ENCODE measurements around the gene RSRP1. TPM values are rescaled to one million over a fixed set of nuclear protein-coding genes. Genes with fewer than 3 reads are reported as not detected.

Gene RSRP1
- total and polyA plus RNA-seq, 2 of the 13 experiments (the other 11 are each of a cell fraction or from before 2014, with no cell fraction given), result 43.9 to 52.8 TPM

DNA sequence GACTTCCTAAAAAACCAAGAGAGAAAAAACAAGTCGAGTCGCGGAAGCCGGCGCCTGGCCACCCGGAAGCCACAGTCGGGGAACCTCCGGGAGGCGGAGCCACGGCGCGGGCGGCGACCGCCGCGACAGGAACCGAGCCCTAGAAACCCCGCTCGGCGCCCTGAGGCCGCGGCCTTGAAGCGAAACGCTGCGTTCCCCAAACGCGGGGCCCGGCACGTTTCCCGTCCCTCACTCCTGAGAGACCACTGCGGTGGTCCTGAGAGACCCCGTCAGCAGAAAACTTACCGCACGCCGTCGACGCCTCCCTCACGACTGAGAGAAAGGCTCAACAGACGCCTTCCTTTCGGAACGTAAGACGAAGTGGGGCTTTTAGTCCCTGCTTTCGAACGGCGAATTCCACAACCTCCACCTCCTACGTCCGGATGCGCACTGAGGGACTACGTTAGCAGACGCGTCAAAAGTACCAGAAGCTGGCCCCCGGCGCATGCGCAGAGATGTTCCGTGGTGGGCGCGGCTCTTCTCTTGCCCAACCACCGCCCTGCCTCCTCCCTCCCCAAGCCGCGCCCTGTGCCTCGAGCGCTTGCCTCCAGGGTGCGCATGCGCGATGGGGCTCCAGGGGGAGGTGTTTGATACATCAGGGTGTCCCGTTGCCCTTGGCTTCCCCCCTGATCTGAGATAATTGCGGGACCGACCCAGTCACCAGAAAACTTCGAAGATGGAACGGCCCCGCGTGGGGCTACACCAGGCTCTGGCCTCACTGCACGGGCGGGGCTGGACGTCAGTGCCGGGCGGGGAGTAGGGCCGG, at the start of gene RSRP1 (continued):
- TF ChIP-seq PHF21A (CRISPR knock-in tag; IDR thresholded peaks at IDR 0.05) (peak; percentile 43; the same call in 1 of the 2 replicates), ZNF792 (CRISPR knock-in tag; IDR thresholded peaks at IDR 0.05) (peak; percentile 85), ZNF746 (CRISPR knock-in tag; IDR thresholded peaks at IDR 0.05) (peak; percentile 72), SP140L (CRISPR knock-in tag; IDR thresholded peaks at IDR 0.05; ENCODE audit: borderline replicate concordance) (peak; percentile 71; the same call in 1 of the 2 replicates), MXI1 (IDR thresholded peaks at IDR 0.05; ENCODE audit: borderline replicate concordance, low read depth, low read length) (peak; percentile 73; the same call in 2 of the 3 replicates), NFRKB (IDR thresholded peaks at IDR 0.05) (no peak), TOE1 (CRISPR knock-in tag; IDR thresholded peaks at IDR 0.05) (peak; percentile 94), ZNF432 (CRISPR knock-in tag; IDR thresholded peaks at IDR 0.05; ENCODE audit: borderline replicate concordance) (no peak), SMC3 (IDR thresholded peaks at IDR 0.05; ENCODE audit: low read length) (no peak), ZNF335 (CRISPR knock-in tag; IDR thresholded peaks at IDR 0.05) (peak; percentile 85), ZNF292 (CRISPR knock-in tag; IDR thresholded peaks at IDR 0.05; ENCODE audit: borderline replicate concordance, low read depth) (no peak), SIX1 (CRISPR knock-in tag; IDR thresholded peaks at IDR 0.05; ENCODE audit: borderline replicate concordance) (peak; percentile 12; the same call in 1 of the 2 replicates)
- TF ChIP-seq, protein P1, sequence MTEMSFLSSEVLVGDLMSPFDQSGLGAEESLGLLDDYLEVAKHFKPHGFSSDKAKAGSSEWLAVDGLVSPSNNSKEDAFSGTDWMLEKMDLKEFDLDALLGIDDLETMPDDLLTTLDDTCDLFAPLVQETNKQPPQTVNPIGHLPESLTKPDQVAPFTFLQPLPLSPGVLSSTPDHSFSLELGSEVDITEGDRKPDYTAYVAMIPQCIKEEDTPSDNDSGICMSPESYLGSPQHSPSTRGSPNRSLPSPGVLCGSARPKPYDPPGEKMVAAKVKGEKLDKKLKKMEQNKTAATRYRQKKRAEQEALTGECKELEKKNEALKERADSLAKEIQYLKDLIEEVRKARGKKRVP (CRISPR knock-in tag; IDR thresholded peaks at IDR 0.05), result peak in 1 of 2 experiments; percentile 44; a peak in 1 of 4 replicates
- TF ChIP-seq, protein P2, sequence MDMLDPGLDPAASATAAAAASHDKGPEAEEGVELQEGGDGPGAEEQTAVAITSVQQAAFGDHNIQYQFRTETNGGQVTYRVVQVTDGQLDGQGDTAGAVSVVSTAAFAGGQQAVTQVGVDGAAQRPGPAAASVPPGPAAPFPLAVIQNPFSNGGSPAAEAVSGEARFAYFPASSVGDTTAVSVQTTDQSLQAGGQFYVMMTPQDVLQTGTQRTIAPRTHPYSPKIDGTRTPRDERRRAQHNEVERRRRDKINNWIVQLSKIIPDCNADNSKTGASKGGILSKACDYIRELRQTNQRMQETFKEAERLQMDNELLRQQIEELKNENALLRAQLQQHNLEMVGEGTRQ (IDR thresholded peaks at IDR 0.05; ENCODE audit: low read depth, low read length), result no peak
- TF ChIP-seq, protein P2 (CRISPR knock-in tag; IDR thresholded peaks at IDR 0.05; ENCODE audit: borderline replicate concordance), result no peak
- TF ChIP-seq, protein P3, sequence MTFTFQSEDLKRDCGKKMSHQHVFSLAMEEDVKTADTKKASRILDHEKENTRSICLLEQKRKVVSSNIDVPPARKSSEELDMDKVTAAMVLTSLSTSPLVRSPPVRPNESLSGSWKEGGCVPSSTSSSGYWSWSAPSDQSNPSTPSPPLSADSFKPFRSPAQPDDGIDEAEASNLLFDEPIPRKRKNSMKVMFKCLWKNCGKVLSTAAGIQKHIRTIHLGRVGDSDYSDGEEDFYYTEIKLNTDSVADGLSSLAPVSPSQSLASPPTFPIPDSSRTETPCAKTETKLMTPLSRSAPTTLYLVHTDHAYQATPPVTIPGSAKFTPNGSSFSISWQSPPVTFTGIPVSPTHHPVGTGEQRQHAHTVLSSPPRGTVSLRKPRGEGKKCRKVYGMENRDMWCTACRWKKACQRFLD (CRISPR knock-in tag; IDR thresholded peaks at IDR 0.05; ENCODE audit: borderline replicate concordance), result no peak
- TF ChIP-seq, protein P4, sequence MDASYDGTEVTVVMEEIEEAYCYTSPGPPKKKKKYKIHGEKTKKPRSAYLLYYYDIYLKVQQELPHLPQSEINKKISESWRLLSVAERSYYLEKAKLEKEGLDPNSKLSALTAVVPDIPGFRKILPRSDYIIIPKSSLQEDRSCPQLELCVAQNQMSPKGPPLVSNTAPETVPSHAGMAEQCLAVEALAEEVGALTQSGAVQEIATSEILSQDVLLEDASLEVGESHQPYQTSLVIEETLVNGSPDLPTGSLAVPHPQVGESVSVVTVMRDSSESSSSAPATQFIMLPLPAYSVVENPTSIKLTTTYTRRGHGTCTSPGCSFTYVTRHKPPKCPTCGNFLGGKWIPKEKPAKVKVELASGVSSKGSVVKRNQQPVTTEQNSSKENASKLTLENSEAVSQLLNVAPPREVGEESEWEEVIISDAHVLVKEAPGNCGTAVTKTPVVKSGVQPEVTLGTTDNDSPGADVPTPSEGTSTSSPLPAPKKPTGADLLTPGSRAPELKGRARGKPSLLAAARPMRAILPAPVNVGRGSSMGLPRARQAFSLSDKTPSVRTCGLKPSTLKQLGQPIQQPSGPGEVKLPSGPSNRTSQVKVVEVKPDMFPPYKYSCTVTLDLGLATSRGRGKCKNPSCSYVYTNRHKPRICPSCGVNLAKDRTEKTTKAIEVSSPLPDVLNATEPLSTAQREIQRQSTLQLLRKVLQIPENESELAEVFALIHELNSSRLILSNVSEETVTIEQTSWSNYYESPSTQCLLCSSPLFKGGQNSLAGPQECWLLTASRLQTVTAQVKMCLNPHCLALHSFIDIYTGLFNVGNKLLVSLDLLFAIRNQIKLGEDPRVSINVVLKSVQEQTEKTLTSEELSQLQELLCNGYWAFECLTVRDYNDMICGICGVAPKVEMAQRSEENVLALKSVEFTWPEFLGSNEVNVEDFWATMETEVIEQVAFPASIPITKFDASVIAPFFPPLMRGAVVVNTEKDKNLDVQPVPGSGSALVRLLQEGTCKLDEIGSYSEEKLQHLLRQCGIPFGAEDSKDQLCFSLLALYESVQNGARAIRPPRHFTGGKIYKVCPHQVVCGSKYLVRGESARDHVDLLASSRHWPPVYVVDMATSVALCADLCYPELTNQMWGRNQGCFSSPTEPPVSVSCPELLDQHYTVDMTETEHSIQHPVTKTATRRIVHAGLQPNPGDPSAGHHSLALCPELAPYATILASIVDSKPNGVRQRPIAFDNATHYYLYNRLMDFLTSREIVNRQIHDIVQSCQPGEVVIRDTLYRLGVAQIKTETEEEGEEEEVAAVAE (CRISPR knock-in tag; IDR thresholded peaks at IDR 0.05; ENCODE audit: borderline replicate concordance), result peak; percentile 87
- TF ChIP-seq, protein P5, sequence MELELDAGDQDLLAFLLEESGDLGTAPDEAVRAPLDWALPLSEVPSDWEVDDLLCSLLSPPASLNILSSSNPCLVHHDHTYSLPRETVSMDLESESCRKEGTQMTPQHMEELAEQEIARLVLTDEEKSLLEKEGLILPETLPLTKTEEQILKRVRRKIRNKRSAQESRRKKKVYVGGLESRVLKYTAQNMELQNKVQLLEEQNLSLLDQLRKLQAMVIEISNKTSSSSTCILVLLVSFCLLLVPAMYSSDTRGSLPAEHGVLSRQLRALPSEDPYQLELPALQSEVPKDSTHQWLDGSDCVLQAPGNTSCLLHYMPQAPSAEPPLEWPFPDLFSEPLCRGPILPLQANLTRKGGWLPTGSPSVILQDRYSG (CRISPR knock-in tag; IDR thresholded peaks at IDR 0.05), result peak; percentile 27
